Endothelial cell of umbilical vein (primary cell): ENCODE results near the gene MACROD2. TPM values are rescaled to one million over a fixed set of nuclear protein-coding genes. Genes with fewer than 3 reads are reported as not detected.

Source experiments
- BruUV-seq: library from RNA; stranded (reverse); fragments of 400-500 nt; replicated peaks from 2 replicates; lab custom pipeline; 2021; lab: Mats Ljungman, UMichigan
- CTCF ChIA-PET: fragments of 300-600, 350-600 bp; sonication (Branson Sonifier 250); formaldehyde crosslinking; loops from one replicate; lab custom pipeline; 2021; ENCODE audit warnings: antibody characterized with exemption, inconsistent platforms; lab: Charles Lee
- POLR2A ChIA-PET: fragments of 300-600, 350-600 bp; sonication (Branson Sonifier 250); formaldehyde crosslinking; loops from one replicate; lab custom pipeline; 2021; ENCODE audit warnings: antibody characterized with exemption, inconsistent platforms; lab: Charles Lee
- DNase-seq: peaks from one replicate; pipeline ENCODE4 v3.0.0-alpha.2; 2011; ENCODE audit warnings: low read depth, low spot score
- FAIRE-seq: peaks from 2 replicates; lab custom pipeline; 2011; peaks lifted over from hg19 to GRCh38; lab: Jason Lieb, UNC
- H2AFZ ChIP-seq: 2 replicates; pipeline ENCODE4 v1.6.0; 2012; ENCODE audit warnings: low read depth, low read length, control low read depth, inconsistent platforms
- H3K27ac ChIP-seq: 2 replicates; pipeline ENCODE4 v1.5.1; 2011; ENCODE audit warnings: low read depth, mild to moderate bottlenecking, control low read depth, low read length, moderate library complexity; ENCODE audit not compliant: insufficient read depth
- H3K27me3 ChIP-seq, 2 experiments: 2 replicates each; pipeline versions ENCODE4 v1.6.0 to v1.6.1; 2011; ENCODE audit warnings: low read length in 2 of 2, mixed read lengths in 1 of 2; ENCODE audit not compliant: control insufficient read depth in 2 of 2, insufficient read depth in 2 of 2
- H3K36me3 ChIP-seq, 2 experiments: 2 replicates in 1 of 2; 3 replicates in 1 of 2; pipeline ENCODE4 v1.5.1; 2011; ENCODE audit warnings: low read length in 2 of 2, mild to moderate bottlenecking in 1 of 2, moderate library complexity in 1 of 2; ENCODE audit not compliant: control insufficient read depth in 2 of 2, insufficient read depth in 2 of 2; ENCODE audit errors: extremely low read depth in 1 of 2
- H3K4me1 ChIP-seq: 3 replicates; pipeline ENCODE4 v1.5.1; 2011; ENCODE audit warnings: mild to moderate bottlenecking, low read length; ENCODE audit not compliant: control insufficient read depth, insufficient read depth; ENCODE audit errors: extremely low read depth
- H3K4me2 ChIP-seq: 2 replicates; pipeline ENCODE4 v1.6.1; 2011; ENCODE audit warnings: low read length, control low read depth, mixed read lengths; ENCODE audit not compliant: insufficient read depth
- H3K4me3 ChIP-seq, 3 experiments: fragments of 200-600 bp in 1 of 3; sonication (generic), shearing (Covaris generic) in 1 of 3; replicated peaks in 1 of 3; 2 replicates each; pipeline ENCODE4 v1.5.1; 2011 to 2016; ENCODE audit warnings: control low read depth in 3 of 3, low read length in 3 of 3, mild to moderate bottlenecking in 2 of 3, inconsistent platforms in 1 of 3, low read depth in 1 of 3, moderate library complexity in 1 of 3; ENCODE audit not compliant: insufficient read depth in 1 of 3
- H3K79me2 ChIP-seq: 2 replicates; pipeline ENCODE4 v1.6.0; 2012; ENCODE audit warnings: low read length, inconsistent platforms; ENCODE audit not compliant: control insufficient read depth, insufficient read depth
- H3K9ac ChIP-seq: replicated peaks from 2 replicates; pipeline ENCODE3; 2011; ENCODE audit warnings: low read length, control low read depth; ENCODE audit not compliant: insufficient read depth; ENCODE audit errors: extremely low read depth
- H3K9me1 ChIP-seq: replicated peaks from 3 replicates; pipeline ENCODE4 v1.6.0; 2011; ENCODE audit warnings: mild to moderate bottlenecking, low read length; ENCODE audit not compliant: control insufficient read depth, insufficient read depth; ENCODE audit errors: extremely low read depth
- H3K9me3 ChIP-seq: replicated peaks from 2 replicates; pipeline ENCODE4 v1.5.1; 2012; ENCODE audit warnings: low read length, inconsistent platforms; ENCODE audit not compliant: control insufficient read depth, insufficient read depth
- H4K20me1 ChIP-seq: replicated peaks from 2 replicates; pipeline ENCODE3; 2011; ENCODE audit warnings: mild to moderate bottlenecking, low read length; ENCODE audit not compliant: control insufficient read depth, insufficient read depth; ENCODE audit errors: extremely low read depth
- EZH2 ChIP-seq: IDR thresholded peaks from 2 replicates; pipeline ENCODE4 v1.6.1; 2012; ENCODE audit warnings: borderline replicate concordance, low read depth, mild to moderate bottlenecking, moderate library complexity, low read length, inconsistent platforms; ENCODE audit not compliant: severe bottlenecking
- FOS ChIP-seq: IDR thresholded peaks from 2 replicates; pipeline ENCODE4 v1.6.1; 2011; ENCODE audit warnings: mild to moderate bottlenecking, low read length, moderate library complexity, borderline replicate concordance; ENCODE audit not compliant: insufficient read depth
- GATA2 ChIP-seq: IDR thresholded peaks from 2 replicates; pipeline ENCODE4 v1.7.0; 2011; ENCODE audit warnings: low read depth, mild to moderate bottlenecking, moderate library complexity, mixed read lengths, low read length; ENCODE audit not compliant: insufficient read length, insufficient read depth
- JUN ChIP-seq: IDR thresholded peaks from 2 replicates; pipeline ENCODE4 v1.6.1; 2011; ENCODE audit warnings: borderline replicate concordance, low read depth; ENCODE audit not compliant: insufficient read length, insufficient read depth
- MYC ChIP-seq: IDR thresholded peaks from one replicate; pipeline ENCODE4 v1.6.1; 2011; ENCODE audit warnings: mild to moderate bottlenecking, low read depth, low read length
- POLR2A ChIP-seq: IDR thresholded peaks from 2 replicates; pipeline ENCODE4 v1.6.1; 2012; ENCODE audit warnings: low read depth, mild to moderate bottlenecking, control low read depth, low read length
- POLR2AphosphoS5 ChIP-seq: IDR thresholded peaks from 2 replicates; pipeline ENCODE4 v1.6.1; 2012; ENCODE audit warnings: low read depth, mild to moderate bottlenecking, control low read depth, low read length, moderate library complexity; ENCODE audit not compliant: insufficient read depth
- dilution Hi-C: fragments of 300-500 bp; cut with MboI; formaldehyde crosslinking; loops from one replicate; pipeline ENCODE4 v1.15.0; 2019; ENCODE audit warnings: low sequenced_read_pairs; ENCODE audit not compliant: extremely low pct_ligation_motif_present
- intact Hi-C: fragments of 100-400 bp; cut with micrococcal nuclease; formaldehyde crosslinking; loops from one replicate; pipeline ENCODE4 v1.10.0; 2022
- polyA plus RNA-seq, 4 experiments: library from polyadenylated mRNA; depleted of rRNA in 3 of 4; stranded (reverse) in 3 of 4; unstranded in 1 of 4; fragments of >200 nt; gene quantifications; 2 replicates each; pipeline versions ENCODE4 v1.2.1 to v1.2.3, GENCODE V29; 2011 to 2012; ENCODE audit warnings: missing spikeins in 1 of 4
- total RNA-seq: library from RNA; stranded (reverse); gene quantifications from 2 replicates; pipeline ENCODE4 v1.2.3, GENCODE V29; 2021
- TF ChIP-seq, protein P1 (sequence below): IDR thresholded peaks from 2 replicates; pipeline ENCODE4 v1.6.1; 2011; ENCODE audit not compliant: insufficient read depth, insufficient read length
- TF ChIP-seq, protein P2 (sequence below), 2 donors: IDR thresholded peaks; 1 replicate in 1 of 2; 2 replicates in 1 of 2; pipeline ENCODE4 v1.5.1; 2011; ENCODE audit warnings: low read length in 2 of 2, mild to moderate bottlenecking in 2 of 2, moderate library complexity in 2 of 2, control low read depth in 1 of 2, inconsistent platforms in 1 of 2, low read depth in 1 of 2; ENCODE audit not compliant: insufficient read depth in 1 of 2; ENCODE audit errors: extremely low read depth in 1 of 2

MACROD2 gene
- total and polyA plus RNA-seq, 2 donors (not counting 3 experiments of a cell fraction or from before 2014, with no cell fraction given) = 0.11 to 0.73 TPM

DNA sequence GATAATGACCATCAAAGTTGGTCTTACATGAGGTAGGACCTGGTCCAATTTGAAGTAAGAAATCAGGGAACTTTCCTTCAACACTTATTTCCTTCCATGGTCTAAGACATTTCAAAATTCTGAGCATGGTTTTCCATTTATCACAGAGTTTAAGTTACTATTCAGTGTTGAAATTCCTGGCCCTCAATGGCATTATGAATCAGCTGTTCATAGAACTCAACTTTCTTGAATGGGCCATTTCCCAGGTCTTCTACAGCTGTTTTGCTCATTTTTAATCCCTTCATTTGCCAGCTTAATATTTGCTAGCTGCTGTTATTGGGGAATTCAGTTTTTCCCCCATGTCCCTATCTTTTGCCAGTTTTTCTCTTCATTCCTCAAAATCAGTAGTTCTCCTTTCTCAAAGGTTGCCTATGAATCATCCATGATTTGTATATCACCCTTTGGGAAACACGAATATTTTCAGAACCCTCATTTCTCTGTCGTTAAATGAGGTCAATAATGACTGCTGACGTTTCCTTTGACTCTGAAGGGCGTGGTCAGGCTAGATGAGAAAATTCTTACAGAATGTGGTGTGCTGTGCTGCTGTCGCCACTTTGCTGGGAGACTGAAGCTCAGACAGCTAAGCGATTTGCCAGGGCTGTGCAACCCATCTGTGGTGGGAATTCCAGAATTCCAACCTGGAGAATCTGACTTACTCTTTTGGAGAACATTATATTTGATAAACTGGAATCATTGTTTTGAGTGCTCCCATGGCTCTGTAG, 558.6 kb downstream of the MACROD2 start:
- Histone ChIP-seq H3K4me1 (no peaks in the 10 kb centered on the region), H3K9ac (no peak overlapping the region), H3K9me1 (no peaks in the 10 kb centered on the region), H3K36me3 (no peaks in the 10 kb centered on the region), H3K27me3 (peaks cover 0 to 2% of the 10 kb centered on the region in 2 experiments), H4K20me1 (no peaks in the 10 kb centered on the region), H3K4me2 (no peak overlapping the region), H3K9me3 (no peaks in the 10 kb centered on the region), H3K4me3 (no peak overlapping the region), H2AFZ (no peak overlapping the region), H3K27ac (no peak overlapping the region), H3K79me2 (no peaks in the 10 kb centered on the region)
- BruUV-seq = no TSS peak
- intact Hi-C loops = no loop called here
- ChIA-PET POLR2A (no interaction called here), CTCF (no interaction called here)
- TF ChIP-seq, protein P1, sequence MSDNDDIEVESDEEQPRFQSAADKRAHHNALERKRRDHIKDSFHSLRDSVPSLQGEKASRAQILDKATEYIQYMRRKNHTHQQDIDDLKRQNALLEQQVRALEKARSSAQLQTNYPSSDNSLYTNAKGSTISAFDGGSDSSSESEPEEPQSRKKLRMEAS = no peak
- no peak for TF ChIP-seq FOS
- DNase-seq (no peak), FAIRE-seq (no peak)
- dilution Hi-C loops = no loop called here

DNA sequence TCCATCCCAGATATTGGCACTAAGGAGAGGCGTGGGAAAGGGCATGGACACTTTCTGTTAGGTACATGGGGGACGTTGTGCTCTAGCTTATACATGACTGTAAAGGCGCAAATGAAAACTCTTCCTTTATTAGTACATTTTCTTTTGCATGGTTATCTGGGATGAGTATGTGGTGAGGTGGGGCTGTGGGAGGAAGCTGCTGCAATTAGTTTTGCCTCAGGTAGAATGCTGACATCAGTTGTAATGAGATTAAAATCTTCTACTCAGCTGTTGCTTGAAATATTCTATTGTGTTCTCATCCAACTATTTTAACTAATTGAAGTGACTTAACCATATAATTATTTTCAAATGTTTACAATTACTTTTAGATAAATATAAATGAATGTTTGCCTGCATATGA, 560.4 kb downstream of the MACROD2 start:
- CTCF ChIA-PET = interaction anchor here (1.1 to 1.7 kb wide), 2 partner anchors 12 to 13 kb away, joined by 3 read pairs; no protein-coding TSS in a partner anchor
- no TSS peak for BruUV-seq
- Histone ChIP-seq H3K36me3 (no peaks in the 10 kb centered on the region), H3K4me2 (no peak overlapping the region), H3K4me1 (no peaks in the 10 kb centered on the region), H3K27ac (no peak overlapping the region), H3K4me3 (no peak overlapping the region), H2AFZ (no peak overlapping the region), H4K20me1 (no peaks in the 10 kb centered on the region), H3K79me2 (no peaks in the 10 kb centered on the region), H3K9me3 (no peaks in the 10 kb centered on the region), H3K9me1 (no peaks in the 10 kb centered on the region), H3K9ac (no peak overlapping the region), H3K27me3 (peaks cover 0 to 2% of the 10 kb centered on the region in 2 experiments)
- DNase-seq = no peak
- dilution Hi-C loops (no loop called here), intact Hi-C loops (no loop called here)
- no peak for FAIRE-seq
- POLR2A ChIA-PET = no interaction called here
- TF ChIP-seq, protein P2, sequence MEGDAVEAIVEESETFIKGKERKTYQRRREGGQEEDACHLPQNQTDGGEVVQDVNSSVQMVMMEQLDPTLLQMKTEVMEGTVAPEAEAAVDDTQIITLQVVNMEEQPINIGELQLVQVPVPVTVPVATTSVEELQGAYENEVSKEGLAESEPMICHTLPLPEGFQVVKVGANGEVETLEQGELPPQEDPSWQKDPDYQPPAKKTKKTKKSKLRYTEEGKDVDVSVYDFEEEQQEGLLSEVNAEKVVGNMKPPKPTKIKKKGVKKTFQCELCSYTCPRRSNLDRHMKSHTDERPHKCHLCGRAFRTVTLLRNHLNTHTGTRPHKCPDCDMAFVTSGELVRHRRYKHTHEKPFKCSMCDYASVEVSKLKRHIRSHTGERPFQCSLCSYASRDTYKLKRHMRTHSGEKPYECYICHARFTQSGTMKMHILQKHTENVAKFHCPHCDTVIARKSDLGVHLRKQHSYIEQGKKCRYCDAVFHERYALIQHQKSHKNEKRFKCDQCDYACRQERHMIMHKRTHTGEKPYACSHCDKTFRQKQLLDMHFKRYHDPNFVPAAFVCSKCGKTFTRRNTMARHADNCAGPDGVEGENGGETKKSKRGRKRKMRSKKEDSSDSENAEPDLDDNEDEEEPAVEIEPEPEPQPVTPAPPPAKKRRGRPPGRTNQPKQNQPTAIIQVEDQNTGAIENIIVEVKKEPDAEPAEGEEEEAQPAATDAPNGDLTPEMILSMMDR (IDR thresholded peaks at IDR 0.05; ENCODE audit: extremely low read depth in 1 of 2, insufficient read depth in 1 of 2, low read depth in 1 of 2, low read length in 2 of 2) = no peak
- TF ChIP-seq JUN (no peak), POLR2A (no peak), POLR2AphosphoS5 (no peak), EZH2 (no peak), MYC (no peak), GATA2 (no peak), FOS (no peak)
- TF ChIP-seq, protein P1 = no peak
